Suprapubic skin (tissue), 4 donors: ENCODE results near the gene AAGAB. TPM values are rescaled to one million over a fixed set of nuclear protein-coding genes. Genes with fewer than 3 reads are reported as not detected.

Experiments
- DNase-seq, 2 donors: peaks; one replicate each; pipeline ENCODE4 v3.0.0-alpha.2; 2019; ENCODE audit warnings: low spot score in 2 of 2
- H3K27ac ChIP-seq: fragments of 200-600 bp; sonication (generic); one replicate; pipeline ENCODE4 v1.5.1; 2019
- H3K27me3 ChIP-seq: fragments of 200-600 bp; sonication (generic); one replicate; pipeline ENCODE4 v1.5.1; 2019
- H3K36me3 ChIP-seq: fragments of 200-600 bp; sonication (generic); one replicate; pipeline ENCODE4 v1.5.1; 2019
- H3K4me1 ChIP-seq: fragments of 200-600 bp; sonication (generic); one replicate; pipeline ENCODE4 v1.5.1; 2019
- H3K4me3 ChIP-seq: fragments of 200-600 bp; sonication (generic); one replicate; pipeline ENCODE4 v1.5.1; 2019; ENCODE audit warnings: mild to moderate bottlenecking
- H3K9me3 ChIP-seq: fragments of 200-600 bp; sonication (generic); one replicate; pipeline ENCODE4 v1.5.1; 2019
- EP300 ChIP-seq: sonication (generic); formaldehyde crosslinking; IDR thresholded peaks from one replicate; pipeline ENCODE4 v1.6.1; 2017; ENCODE audit warnings: antibody characterized with exemption
- POLR2A ChIP-seq, 2 donors: fragments of 450-650 bp; IDR thresholded peaks; one replicate each; pipeline ENCODE4 v1.6.1; 2017; ENCODE audit warnings: antibody characterized with exemption in 2 of 2, mild to moderate bottlenecking in 2 of 2, moderate library complexity in 2 of 2
- POLR2AphosphoS5 ChIP-seq, 3 donors: sonication (generic); formaldehyde crosslinking; IDR thresholded peaks; one replicate each; pipeline ENCODE4 v1.6.1; 2017; ENCODE audit warnings: antibody characterized with exemption in 3 of 3
- WGBS: methylation state at CpG from one replicate; pipeline ENCODE4 v1.1.5; 2018; 5-methylcytosine and 5-hydroxymethylcytosine counted together
- total RNA-seq, 4 donors: library from RNA; depleted of rRNA; stranded (reverse); fragments of >200 nt; gene quantifications; one replicate each; pipeline ENCODE4 v1.1.0, GENCODE V29; 2016
- TF ChIP-seq, protein P1 (sequence below), 2 donors: fragments of 200-600 bp in 1 of 2; fragments of 450-650 bp in 1 of 2; sonication (generic) in 1 of 2; IDR thresholded peaks; one replicate each; pipeline ENCODE4 v1.5.1; 2016 to 2019; ENCODE audit warnings: antibody characterized with exemption in 2 of 2, mild to moderate bottlenecking in 1 of 2, moderate library complexity in 1 of 2

Gene AAGAB, protein sequence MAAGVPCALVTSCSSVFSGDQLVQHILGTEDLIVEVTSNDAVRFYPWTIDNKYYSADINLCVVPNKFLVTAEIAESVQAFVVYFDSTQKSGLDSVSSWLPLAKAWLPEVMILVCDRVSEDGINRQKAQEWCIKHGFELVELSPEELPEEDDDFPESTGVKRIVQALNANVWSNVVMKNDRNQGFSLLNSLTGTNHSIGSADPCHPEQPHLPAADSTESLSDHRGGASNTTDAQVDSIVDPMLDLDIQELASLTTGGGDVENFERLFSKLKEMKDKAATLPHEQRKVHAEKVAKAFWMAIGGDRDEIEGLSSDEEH
- 10 to 100 TPM; 18.6 to 28.0 (median 26.0) TPM for total RNA-seq

DNA sequence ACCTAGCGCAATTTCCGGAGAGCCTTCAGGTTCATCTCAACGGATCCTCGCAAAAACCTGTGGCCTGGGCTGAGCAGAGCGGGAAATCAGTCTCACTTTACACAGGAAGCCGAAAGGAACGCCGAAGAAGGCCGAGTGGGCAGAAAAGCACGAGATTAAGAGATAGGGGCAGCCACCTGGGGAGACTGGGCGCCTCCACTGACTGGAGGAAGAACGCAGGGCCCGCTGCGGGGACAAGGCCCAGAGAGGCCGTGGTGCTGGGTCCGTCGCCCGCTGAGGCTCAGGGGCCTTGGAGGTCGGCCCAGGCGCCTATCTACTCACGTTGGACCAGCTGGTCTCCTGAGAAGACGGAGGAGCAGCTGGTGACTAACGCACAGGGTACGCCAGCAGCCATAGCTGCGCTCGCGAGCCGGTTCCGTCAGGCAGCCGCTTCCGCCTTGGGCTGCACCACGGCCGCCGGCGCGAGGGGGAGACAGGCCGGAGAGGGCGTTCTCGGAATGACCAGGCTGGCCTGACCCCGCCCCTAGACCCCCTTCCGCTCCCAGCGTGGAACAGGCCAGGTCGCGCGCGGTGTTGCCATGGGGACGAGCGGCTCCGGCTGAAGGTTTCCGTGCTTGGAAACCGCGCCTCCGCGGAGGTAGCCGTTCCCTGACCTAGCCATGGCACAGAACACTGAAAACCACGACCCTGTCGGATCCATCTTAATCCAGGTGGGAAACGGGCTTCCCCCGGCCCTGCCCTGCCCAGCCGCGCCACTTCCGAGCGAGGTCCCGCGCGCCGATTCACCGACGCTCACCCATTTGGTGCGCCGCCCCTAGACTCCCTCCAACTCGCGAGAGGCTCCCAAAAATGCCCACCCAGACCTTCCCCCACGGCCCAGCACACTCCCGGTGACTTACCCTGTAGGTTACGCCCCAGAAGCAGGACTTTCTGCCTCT lies at the start of gene AAGAB, which contains the start of gene IQCH:
Gene AAGAB (minus strand): TSS at position 424 of the 938 bp plus-strand sequence. CDS start 30 bp downstream, at position 394.
Gene IQCH (plus strand): TSS at position 549 of the 938 bp plus-strand sequence. CDS start 111 bp downstream, at position 660.
- H3K4me3 ChIP-seq = peak within 1 kb of the TSS; percentile 73
- WGBS = under 1% methylated on average over 17 of the region's 76 CpGs
- TF ChIP-seq POLR2A (IDR thresholded peaks at IDR 0.05) (peak; percentile 16 to 46), EP300 (no peak), POLR2AphosphoS5 (IDR thresholded peaks at IDR 0.05) (peak in 2 of 3 donors; percentile 96)
- TF ChIP-seq, protein P1, sequence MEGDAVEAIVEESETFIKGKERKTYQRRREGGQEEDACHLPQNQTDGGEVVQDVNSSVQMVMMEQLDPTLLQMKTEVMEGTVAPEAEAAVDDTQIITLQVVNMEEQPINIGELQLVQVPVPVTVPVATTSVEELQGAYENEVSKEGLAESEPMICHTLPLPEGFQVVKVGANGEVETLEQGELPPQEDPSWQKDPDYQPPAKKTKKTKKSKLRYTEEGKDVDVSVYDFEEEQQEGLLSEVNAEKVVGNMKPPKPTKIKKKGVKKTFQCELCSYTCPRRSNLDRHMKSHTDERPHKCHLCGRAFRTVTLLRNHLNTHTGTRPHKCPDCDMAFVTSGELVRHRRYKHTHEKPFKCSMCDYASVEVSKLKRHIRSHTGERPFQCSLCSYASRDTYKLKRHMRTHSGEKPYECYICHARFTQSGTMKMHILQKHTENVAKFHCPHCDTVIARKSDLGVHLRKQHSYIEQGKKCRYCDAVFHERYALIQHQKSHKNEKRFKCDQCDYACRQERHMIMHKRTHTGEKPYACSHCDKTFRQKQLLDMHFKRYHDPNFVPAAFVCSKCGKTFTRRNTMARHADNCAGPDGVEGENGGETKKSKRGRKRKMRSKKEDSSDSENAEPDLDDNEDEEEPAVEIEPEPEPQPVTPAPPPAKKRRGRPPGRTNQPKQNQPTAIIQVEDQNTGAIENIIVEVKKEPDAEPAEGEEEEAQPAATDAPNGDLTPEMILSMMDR (IDR thresholded peaks at IDR 0.05) = no peak
- peak; percentile 98 to 99 for DNase-seq
- H3K4me1 ChIP-seq = peaks cover 23% of the 10 kb centered on the region
- H3K27ac ChIP-seq = peak within 1 kb of the TSS; percentile 90
- no peaks in the 10 kb centered on the region for H3K9me3 ChIP-seq
- no peaks in the 10 kb centered on the region for H3K27me3 ChIP-seq
- H3K36me3 ChIP-seq = no peaks in the 10 kb centered on the region

DNA sequence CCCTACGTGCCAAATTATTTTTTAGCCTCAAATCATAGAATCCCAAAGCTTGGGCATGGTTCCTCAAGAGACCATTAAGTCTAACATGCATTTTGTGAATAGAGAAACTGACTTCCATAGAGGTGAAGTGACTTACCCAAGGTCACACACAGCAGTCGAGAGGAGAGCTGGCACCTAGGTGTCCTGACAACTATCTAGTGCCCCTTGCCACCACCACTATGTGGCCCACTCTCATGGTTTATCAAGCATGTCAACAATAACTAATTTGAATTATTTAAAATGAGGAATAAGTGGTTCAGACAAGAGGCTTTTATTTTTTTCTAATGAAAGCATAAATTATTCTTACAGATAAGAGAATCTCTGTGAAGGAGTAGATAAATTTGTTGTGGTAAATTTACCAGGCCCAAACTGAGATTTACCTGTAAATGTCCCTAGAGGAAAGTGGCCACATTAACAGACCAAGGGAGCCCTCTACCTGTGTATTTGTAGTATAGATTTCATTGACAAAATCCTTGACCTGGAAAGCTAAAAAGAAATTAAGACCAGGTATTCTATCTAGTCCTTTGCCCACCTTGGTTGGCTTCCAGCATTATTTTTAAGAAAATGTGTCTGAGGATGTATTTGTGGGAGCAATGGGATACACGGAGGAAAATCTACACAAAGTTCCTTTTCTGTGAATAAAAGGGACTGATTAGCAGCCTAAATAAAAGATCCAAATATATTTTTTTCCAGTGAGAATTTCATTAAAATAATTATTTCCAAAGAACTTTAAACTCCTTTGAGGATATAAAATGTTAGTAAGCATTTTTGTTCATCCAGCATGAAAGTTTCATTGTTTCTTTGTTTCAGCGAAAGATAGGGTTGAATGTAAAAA lies 49.3 kb upstream of the AAGAB start:
- no peaks in the 10 kb centered on the region for H3K36me3 ChIP-seq
- no peaks in the 10 kb centered on the region for H3K9me3 ChIP-seq
- H3K27ac ChIP-seq = no peak overlapping the region
- H3K27me3 ChIP-seq = no peaks in the 10 kb centered on the region
- TF ChIP-seq POLR2AphosphoS5 (IDR thresholded peaks at IDR 0.05) = no peak
- TF ChIP-seq, protein P1 (IDR thresholded peaks at IDR 0.05) = peak; percentile 16 to 47
- no peak for TF ChIP-seq EP300
- TF ChIP-seq POLR2A (IDR thresholded peaks at IDR 0.05) = no peak
- 78% methylated on average over 4 of the region's 4 CpGs for WGBS
- peaks cover 3% of the 10 kb centered on the region for H3K4me1 ChIP-seq
- DNase-seq = no peak
- H3K4me3 ChIP-seq = no peak overlapping the region

DNA sequence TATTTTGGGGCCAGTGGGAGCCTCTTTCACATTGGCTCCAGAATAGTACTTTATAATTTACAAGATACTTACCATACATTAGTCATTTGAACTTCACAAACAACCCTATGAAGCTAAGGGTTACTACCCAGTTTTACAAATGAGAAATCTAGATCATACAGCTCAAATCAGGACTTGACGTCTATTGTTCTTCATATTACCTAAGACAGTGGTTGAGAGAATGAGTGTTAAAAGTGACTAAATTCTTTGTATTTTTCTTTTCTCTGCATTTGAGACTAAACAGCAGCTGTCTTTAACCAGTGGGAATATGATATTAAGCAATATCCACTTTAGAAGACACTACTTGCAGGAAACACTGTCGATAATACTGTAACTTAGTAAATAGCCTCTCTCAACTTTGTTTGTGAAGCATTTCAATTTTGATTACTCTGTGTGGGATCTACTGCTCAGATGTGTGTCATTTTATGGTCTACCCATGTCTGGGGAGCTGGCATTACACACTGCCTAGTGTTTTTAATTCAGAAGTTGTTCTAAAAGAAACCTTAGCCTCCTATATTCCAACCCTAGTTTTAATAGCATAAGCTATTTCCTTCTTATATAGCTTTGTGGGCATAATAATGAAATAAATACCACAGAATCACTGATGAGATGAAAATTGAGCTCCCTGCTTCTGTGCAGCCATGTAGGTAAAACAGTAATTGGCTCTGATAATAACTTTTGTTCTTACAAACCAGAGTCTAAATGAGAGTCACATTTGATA lies 46.0 kb upstream of the AAGAB start:
- Histone ChIP-seq H3K36me3 (no peaks in the 10 kb centered on the region), H3K4me1 (no peaks in the 10 kb centered on the region), H3K27me3 (no peaks in the 10 kb centered on the region), H3K9me3 (no peaks in the 10 kb centered on the region), H3K27ac (no peak overlapping the region), H3K4me3 (no peak overlapping the region)
- TF ChIP-seq POLR2AphosphoS5 (IDR thresholded peaks at IDR 0.05) = no peak
- TF ChIP-seq, protein P1 (IDR thresholded peaks at IDR 0.05) = no peak
- no peak for TF ChIP-seq POLR2A (IDR thresholded peaks at IDR 0.05)
- TF ChIP-seq EP300 = no peak
- WGBS = 79% methylated on average over 2 of the region's 2 CpGs
- no peak for DNase-seq

DNA sequence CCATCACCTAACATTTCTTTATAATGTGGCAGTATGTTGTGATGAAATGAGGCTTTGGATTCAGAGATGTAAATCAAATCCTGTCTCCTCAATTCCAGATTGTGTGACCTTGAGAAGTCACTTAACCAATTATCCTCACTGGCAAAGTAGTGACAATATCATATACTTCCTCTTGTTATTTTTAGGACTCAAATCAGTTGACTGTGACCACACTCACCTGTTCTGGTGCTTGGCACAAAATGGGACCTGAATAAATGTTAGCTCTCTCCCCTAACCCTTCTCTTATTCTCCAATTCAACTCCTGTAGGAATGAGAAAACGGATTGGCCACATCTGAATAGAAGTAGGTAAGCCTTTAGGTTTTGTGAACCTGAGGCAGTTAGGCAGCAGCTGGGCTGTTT lies 42.2 kb upstream of the AAGAB start:
- no peaks in the 10 kb centered on the region for H3K9me3 ChIP-seq
- H3K4me3 ChIP-seq = no peak overlapping the region
- TF ChIP-seq POLR2AphosphoS5 (IDR thresholded peaks at IDR 0.05) (no peak), POLR2A (IDR thresholded peaks at IDR 0.05) (no peak), EP300 (no peak)
- TF ChIP-seq, protein P1 (IDR thresholded peaks at IDR 0.05) = no peak
- H3K4me1 ChIP-seq = no peaks in the 10 kb centered on the region
- no peak overlapping the region for H3K27ac ChIP-seq
- no peaks in the 10 kb centered on the region for H3K27me3 ChIP-seq
- 81% methylated on average over 1 of the region's 1 CpG for WGBS
- no peak for DNase-seq
- H3K36me3 ChIP-seq = no peaks in the 10 kb centered on the region
